ENCODE data around the gene USP4. TPM values are rescaled to one million over a fixed set of nuclear protein-coding genes. Genes with fewer than 3 reads are reported as not detected.

USP4 gene
- total and polyA plus RNA-seq, 2 experiments from 2014 or later: 16.9 to 20.3 TPM

- Mint-ChIP-seq H3K27ac (no peak overlapping the region), H3K9me3 (no peaks in the 10 kb centered on the region), H3K36me3 (ENCODE audit: low read depth) (peaks cover 36% of the 10 kb centered on the region), H3K27me3 (ENCODE audit: insufficient read depth, low read depth, poor library complexity) (peaks cover 14% of the 10 kb centered on the region), H3K4me3 (no peak overlapping the region), H3K4me1 (peaks cover 15% of the 10 kb centered on the region)
- Histone ChIP-seq H3K4me1 (ENCODE audit: insufficient read depth) (peaks cover 11% of the 10 kb centered on the region), H3K36me3 (ENCODE audit: insufficient read depth) (peaks cover 7% of the 10 kb centered on the region; the same call in 1 of the 2 replicates), H3K9me2 (ENCODE audit: insufficient read depth) (no peaks in the 10 kb centered on the region), H3F3A (replicated peaks; ENCODE audit: low read depth) (peaks cover 16% of the 10 kb centered on the region; the same call in 1 of the 2 replicates), H3K4me3 (no peak overlapping the region), H3K79me2 (replicated peaks; ENCODE audit: insufficient read depth) (no peaks in the 10 kb centered on the region), H4K20me1 (replicated peaks; ENCODE audit: insufficient read depth) (no peaks in the 10 kb centered on the region), H3K27ac (ENCODE audit: low read depth) (no peak overlapping the region), H3K27me3 (ENCODE audit: insufficient read depth) (no peaks in the 10 kb centered on the region), H2AFZ (no peak overlapping the region), H3K4me2 (no peak overlapping the region)
- no peak for DNase-seq (ENCODE audit: low spot score)
- no peak for ATAC-seq
- TF ChIP-seq POLR2AphosphoS5 (IDR thresholded peaks at IDR 0.05; ENCODE audit: low read depth): no peak
Measured at GRCh38 chr3:49278548-49278947, 61.3 kb downstream of the USP4 start.

GRCh38 chr3:49277383-49277775 lies 62.5 kb downstream of the USP4 start:
- peak overlapping the region; percentile 66 for H3K4me3 ChIP-seq
- ATAC-seq: no peak

More at GRCh38 chr3:49277383-49277775, 62.5 kb downstream of the USP4 start:
- Histone ChIP-seq H3F3A (replicated peaks; ENCODE audit: low read depth) (peaks cover 16% of the 10 kb centered on the region; the same call in 1 of the 2 replicates), H3K27ac (ENCODE audit: low read depth) (peak overlapping the region; percentile 91), H4K20me1 (replicated peaks; ENCODE audit: insufficient read depth) (no peaks in the 10 kb centered on the region), H3K27me3 (ENCODE audit: insufficient read depth) (no peaks in the 10 kb centered on the region), H3K9me2 (ENCODE audit: insufficient read depth) (no peaks in the 10 kb centered on the region), H3K4me1 (ENCODE audit: insufficient read depth) (peaks cover 11% of the 10 kb centered on the region), H3K4me2 (peak overlapping the region; percentile 84), H3K36me3 (ENCODE audit: insufficient read depth) (peaks cover 4% of the 10 kb centered on the region; the same call in 1 of the 2 replicates), H2AFZ (peak overlapping the region; percentile 99), H3K79me2 (replicated peaks; ENCODE audit: insufficient read depth) (no peaks in the 10 kb centered on the region)
- no peak for DNase-seq (ENCODE audit: low spot score)
- H3K36me3 Mint-ChIP-seq (ENCODE audit: low read depth): peaks cover 29% of the 10 kb centered on the region
- H3K27me3 Mint-ChIP-seq (ENCODE audit: insufficient read depth, low read depth, poor library complexity): peaks cover 14% of the 10 kb centered on the region
- H3K4me1 Mint-ChIP-seq: peaks cover 15% of the 10 kb centered on the region
- no peaks in the 10 kb centered on the region for H3K9me3 Mint-ChIP-seq
- peak overlapping the region; percentile 67 for H3K4me3 Mint-ChIP-seq
- TF ChIP-seq EZH2phosphoT487 (IDR thresholded peaks at IDR 0.05; ENCODE audit: unreplicated experiment): no peak
- TF ChIP-seq JUNB (IDR thresholded peaks at IDR 0.05; ENCODE audit: unreplicated experiment): no peak
- no peak for TF ChIP-seq ZNF462 (CRISPR knock-in tag; IDR thresholded peaks at IDR 0.05)
- H3K27ac Mint-ChIP-seq: peak overlapping the region; percentile 84

Data from GM23338 (cell line).